AG10803 (cell line): Measurements from ENCODE around the gene GPX4.

Experiments used
- DNase-seq: peaks from one replicate; pipeline ENCODE4 v3.0.0; 2010; ENCODE audit warnings: low read depth
- H3K4me3 ChIP-seq: 2 replicates; pipeline ENCODE4 v1.5.1; 2011; ENCODE audit warnings: mild to moderate bottlenecking, low read length, control low read depth
- TF ChIP-seq, protein P1 (sequence below): conservative IDR thresholded peaks from 2 replicates; pipeline ENCODE4 v1.5.1; 2011; ENCODE audit warnings: mild to moderate bottlenecking, low read length, control low read depth, inconsistent platforms

GPX4 gene

DNA sequence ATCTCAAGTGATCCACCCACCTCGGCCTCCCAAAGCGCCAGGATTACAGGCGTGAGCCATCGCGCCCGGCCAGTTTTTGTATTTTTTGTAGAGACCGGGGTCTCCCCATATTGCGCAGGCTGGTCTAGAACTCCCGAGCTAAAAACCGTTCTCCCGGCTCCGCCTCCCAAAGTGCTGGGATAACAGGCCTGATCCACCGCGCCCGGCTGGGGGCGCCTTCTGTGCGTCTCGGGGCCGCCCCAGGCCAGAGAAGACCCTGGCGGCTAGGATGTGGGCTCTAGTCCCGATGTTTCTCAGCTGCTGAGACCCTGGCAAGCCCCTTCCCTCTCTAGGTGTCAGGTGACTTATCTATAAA is 33.2 kb upstream of the GPX4 start:
- TF ChIP-seq, protein P1, sequence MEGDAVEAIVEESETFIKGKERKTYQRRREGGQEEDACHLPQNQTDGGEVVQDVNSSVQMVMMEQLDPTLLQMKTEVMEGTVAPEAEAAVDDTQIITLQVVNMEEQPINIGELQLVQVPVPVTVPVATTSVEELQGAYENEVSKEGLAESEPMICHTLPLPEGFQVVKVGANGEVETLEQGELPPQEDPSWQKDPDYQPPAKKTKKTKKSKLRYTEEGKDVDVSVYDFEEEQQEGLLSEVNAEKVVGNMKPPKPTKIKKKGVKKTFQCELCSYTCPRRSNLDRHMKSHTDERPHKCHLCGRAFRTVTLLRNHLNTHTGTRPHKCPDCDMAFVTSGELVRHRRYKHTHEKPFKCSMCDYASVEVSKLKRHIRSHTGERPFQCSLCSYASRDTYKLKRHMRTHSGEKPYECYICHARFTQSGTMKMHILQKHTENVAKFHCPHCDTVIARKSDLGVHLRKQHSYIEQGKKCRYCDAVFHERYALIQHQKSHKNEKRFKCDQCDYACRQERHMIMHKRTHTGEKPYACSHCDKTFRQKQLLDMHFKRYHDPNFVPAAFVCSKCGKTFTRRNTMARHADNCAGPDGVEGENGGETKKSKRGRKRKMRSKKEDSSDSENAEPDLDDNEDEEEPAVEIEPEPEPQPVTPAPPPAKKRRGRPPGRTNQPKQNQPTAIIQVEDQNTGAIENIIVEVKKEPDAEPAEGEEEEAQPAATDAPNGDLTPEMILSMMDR = peak; percentile 23; the same call in 1 of the 2 replicates
- H3K4me3 ChIP-seq = no peak overlapping the region
- DNase-seq = no peak

DNA sequence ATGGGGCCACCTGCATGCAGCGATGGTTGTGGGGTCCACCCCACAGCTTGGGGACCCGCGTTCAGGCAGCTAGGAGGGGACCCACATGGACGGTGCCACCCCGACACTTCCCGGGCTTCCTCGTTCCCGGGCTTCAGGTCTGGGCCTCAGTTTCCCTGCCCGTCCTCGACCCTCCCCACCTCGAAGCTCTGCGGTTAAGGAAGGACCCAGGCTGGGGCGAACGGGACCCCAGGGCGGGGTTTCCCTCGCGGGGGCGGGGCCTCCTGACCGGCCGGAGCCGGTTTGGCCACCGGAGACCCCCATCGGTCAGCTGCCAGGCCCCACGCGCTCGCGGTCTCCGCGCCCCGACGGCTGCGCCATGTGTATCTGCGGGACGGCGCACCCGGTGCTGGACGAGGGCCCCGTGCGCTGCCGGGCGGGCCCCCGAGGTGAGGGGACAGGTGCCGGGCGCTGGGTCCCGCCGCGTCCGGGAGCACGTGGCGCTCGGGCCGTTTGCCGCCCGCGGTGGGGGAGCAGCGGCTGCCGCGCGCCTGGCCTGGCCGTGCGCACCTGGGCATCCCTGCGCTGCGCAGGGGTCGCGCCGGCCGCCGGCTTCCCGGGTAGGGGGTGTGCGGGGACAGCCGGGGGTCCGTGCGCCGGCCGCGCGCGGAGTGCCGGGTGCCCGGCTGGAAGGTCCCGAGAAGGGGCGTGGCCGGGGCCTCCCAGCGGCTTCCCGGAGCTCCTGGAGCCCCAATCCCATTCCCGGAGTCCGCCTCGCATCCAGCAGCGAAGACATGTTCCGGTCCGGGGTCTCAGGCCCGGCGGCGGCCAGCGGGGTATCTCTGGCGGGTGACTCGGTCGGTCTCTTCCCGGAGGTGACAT is 32.6 kb upstream of the GPX4 start:
- H3K4me3 ChIP-seq = no peak overlapping the region
- TF ChIP-seq, protein P1 = no peak
- DNase-seq = no peak

DNA sequence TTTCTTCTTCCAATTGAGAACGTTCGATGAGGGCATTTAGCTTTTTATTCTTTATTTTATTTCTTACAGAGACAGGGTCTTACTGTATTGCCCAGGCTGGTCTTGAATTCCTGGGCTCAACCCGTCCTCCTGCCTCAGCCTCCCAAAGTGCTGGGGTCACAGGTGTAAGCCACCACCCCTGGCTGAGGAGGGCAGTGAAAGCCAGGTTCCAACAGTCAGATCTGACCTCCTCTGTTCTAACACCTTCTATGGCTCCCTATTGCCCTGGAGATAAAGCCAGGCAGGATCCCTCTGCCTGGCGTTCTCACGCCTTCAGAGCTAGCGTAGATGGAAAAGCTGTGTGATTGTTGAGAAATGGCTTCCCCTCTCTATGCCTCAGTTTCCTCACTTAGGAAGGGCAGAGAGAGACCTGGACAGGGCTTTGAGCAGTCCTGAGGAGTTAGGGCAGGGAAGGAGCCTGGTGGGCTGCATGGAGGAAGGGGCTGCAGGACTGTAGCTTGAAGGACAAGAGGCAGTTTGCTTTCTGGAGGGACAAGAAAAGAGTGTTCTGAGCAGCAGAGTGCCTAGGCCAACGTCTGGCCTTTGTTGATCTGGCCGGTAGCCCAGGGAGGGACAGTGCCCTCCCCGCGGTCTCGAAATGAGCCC is 31.3 kb upstream of the GPX4 start:
- TF ChIP-seq, protein P1 = no peak
- H3K4me3 ChIP-seq = no peak overlapping the region
- DNase-seq = no peak

DNA sequence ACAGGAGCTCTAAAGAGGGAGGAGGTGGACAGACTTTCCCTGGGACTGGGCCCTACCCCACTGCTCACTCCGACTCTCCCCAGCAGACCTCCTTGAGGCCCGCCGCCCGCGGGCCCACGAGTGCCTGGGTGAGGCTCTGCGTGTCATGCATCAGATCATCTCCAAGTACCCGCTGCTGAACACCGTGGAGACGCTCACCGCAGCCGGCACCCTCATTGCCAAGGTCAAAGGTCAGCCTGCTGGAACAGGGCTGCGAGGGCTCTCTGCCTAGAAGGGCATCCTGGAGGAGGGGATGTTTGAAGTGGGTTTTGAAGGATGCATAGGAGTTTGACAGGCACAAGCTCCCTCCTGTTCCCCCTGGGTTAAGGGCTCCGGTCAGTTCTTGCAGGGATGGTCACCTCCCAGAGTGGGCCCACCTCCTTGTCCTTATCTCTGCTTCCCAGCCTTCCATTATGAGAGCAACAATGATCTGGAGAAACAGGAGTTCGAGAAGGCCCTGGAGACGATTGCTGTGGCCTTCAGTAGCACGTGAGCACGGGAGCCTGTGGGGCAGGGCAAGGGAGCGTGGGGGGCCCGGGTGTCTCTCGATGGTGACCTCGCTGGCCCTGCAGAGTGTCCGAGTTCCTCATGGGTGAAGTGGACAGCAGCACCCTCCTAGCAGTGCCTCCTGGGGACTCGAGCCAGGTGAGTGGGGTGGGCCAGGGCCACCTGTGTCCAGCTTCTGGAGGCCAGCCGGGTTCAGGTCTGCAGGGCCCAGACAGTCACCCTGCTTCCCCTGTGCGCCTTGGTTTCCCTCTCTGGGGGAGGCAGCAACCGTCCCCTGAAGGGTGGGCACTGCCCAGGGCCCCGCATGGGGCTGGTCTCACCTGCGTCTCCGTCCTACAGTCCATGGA is 30.5 kb upstream of the GPX4 start:
- TF ChIP-seq, protein P1 = no peak
- no peak for DNase-seq
- H3K4me3 ChIP-seq = no peak overlapping the region

DNA sequence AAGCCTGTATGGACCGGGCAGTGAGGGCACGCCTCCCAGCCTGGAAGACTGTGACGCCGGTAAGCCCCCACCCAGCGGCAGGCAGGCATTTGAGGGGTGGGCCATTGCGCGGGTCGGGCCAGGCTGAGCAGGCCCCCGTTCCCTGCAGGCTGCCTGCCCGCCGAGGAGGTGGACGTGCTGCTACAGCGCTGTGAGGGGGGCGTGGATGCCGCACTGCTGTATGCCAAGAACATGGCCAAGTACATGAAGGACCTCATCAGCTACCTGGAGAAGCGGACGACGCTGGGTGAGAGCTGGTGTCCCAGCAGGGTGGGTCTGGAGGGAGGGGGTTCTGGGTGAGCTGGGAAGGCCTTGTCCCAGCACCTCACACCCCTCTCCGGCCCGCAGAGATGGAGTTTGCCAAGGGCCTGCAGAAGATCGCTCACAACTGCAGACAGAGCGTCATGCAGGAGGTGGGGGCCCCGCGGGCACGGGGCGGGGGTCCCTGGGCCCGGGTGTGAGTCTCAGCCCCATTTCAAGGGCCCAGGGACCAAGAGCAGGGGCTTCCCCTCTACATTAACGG is 29.8 kb upstream of the GPX4 start:
- no peak for DNase-seq
- TF ChIP-seq, protein P1 = no peak
- no peak overlapping the region for H3K4me3 ChIP-seq

DNA sequence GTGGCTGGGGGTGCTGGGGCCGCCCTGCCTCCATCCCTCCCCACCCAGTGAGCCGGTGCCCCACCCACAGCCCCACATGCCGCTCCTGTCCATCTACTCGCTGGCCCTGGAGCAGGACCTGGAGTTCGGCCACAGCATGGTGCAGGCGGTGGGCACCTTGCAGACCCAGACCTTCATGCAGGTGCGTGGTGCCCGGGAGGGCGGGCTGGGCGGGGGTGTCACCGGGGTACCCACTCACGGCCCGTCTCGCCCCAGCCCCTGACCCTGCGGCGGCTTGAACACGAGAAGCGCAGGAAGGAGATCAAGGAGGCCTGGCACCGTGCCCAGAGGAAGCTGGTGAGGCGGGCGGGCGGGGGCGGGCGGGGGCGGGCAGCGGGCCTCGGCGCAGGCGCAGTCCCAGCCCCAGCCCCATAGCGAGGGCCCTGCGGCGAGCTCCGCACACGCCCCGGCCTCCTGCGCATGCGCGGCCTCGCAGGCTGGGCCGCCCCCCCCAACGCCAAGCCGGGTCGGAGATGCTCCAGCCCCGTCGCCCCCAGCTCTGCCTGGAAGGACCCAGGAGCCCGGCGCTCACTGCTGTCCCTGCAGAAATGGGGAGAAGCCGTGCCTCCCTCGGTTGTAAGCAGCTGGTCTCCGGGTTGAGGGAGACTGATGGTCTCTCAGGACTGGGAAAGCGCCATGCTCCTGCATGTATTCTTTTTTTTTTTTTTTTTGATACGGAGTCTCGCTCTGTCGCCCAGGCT is 29.1 kb upstream of the GPX4 start:
- DNase-seq = no peak
- TF ChIP-seq, protein P1 = no peak
- H3K4me3 ChIP-seq = no peak overlapping the region
